ENCODE results near the gene SCUBE1. TPM values are rescaled to one million over a fixed set of nuclear protein-coding genes. Genes with fewer than 3 reads are reported as not detected.

SCUBE1 gene
- total and polyA plus RNA-seq, 10 of the 15 experiments (the other 5 are each of a cell fraction or from before 2014, with no cell fraction given) = not detected

GRCh38 chr22:43256976-43257545 is 86.1 kb downstream of the SCUBE1 start:
- Histone ChIP-seq H3K79me2 (ENCODE audit: control insufficient read depth, insufficient read depth, low read length) (no peaks in the 10 kb centered on the region), H3K4me1 (ENCODE audit: control insufficient read depth, insufficient read depth, low read length) (peaks cover 8% of the 10 kb centered on the region; the same call in 1 of the 2 replicates), H3K36me3 (ENCODE audit: control insufficient read depth in 2 of 2, insufficient read depth in 2 of 2, low read length in 1 of 2) (no peaks in the 10 kb centered on the region), H4K20me1 (ENCODE audit: control insufficient read depth, insufficient read depth) (no peaks in the 10 kb centered on the region), H3K4me2 (ENCODE audit: control insufficient read depth, insufficient read depth) (peak overlapping the region; percentile 48), H3K27me3 (replicated peaks in 1 of 2; ENCODE audit: control insufficient read depth in 2 of 2, insufficient read depth in 2 of 2, low read length in 1 of 2) (peaks cover 0 to 8% of the 10 kb centered on the region in 2 experiments; a peak in 3 of 4 replicates), H3K27ac (ENCODE audit: control insufficient read depth, insufficient read depth) (no peak overlapping the region), H3K4me3 (no peak overlapping the region), H2AFZ (ENCODE audit: control insufficient read depth, low read depth, low read length) (0 out of 2 replicates have a peak overlapping the region, but pooled peaks have one; percentile 29), H3K9ac (ENCODE audit: control insufficient read depth, insufficient read depth, low read length) (no peak overlapping the region), H3K9me3 (replicated peaks; ENCODE audit: control insufficient read depth, insufficient read depth, low read length) (no peaks in the 10 kb centered on the region)
- FAIRE-seq = no peak
- POLR2A ChIA-PET = no interaction called here
- no TSS peak for BruUV-seq (replicated peaks)
- intact Hi-C loops (cut with micrococcal nuclease; ENCODE audit: unreplicated experiment) (no loop called here), in situ Hi-C loops (cut with MboI) (no loop called here)
- ATAC-seq = 0 out of 3 replicates have a peak, but pooled peaks have one; percentile 21
- SMC1A ChIA-PET (ENCODE audit: uncharacterized antibody, unreplicated experiment) = interaction anchor here (1.0 kb wide), 1 partner anchor 8 kb away, joined by 3 read pairs; no protein-coding TSS in a partner anchor
- RAD21 ChIA-PET (ENCODE audit: unreplicated experiment) = no interaction called here
- CTCF ChIA-PET = no interaction called here
- TF ChIP-seq SUZ12 (IDR thresholded peaks at IDR 0.05; ENCODE audit: unreplicated experiment) (no peak), CBFB (IDR thresholded peaks at IDR 0.05; ENCODE audit: low read depth) (no peak), CUX1 (IDR thresholded peaks at IDR 0.05; ENCODE audit: insufficient replicate concordance, low read depth, low read length) (no peak), RAD21 (IDR thresholded peaks at IDR 0.05; ENCODE audit: insufficient read depth, low read depth, low read length) (no peak), NR2F1 (conservative IDR thresholded peaks at IDR 0.05) (no peak), SKIL (IDR thresholded peaks at IDR 0.05; ENCODE audit: low read depth, poor library complexity, severe bottlenecking) (no peak), MXI1 (IDR thresholded peaks at IDR 0.05; ENCODE audit: low read depth, low read length) (no peak), BHLHE40 (IDR thresholded peaks at IDR 0.05; ENCODE audit: borderline replicate concordance in 1 of 2, low read depth in 2 of 2, low read length in 1 of 2) (no peak)
- 15% methylated on average over 8 of the region's 8 CpGs for WGBS (ENCODE audit: insufficient coverage, insufficient replicate concordance, low lambda C conversion rate, missing lambda C conversion rate)
- DNase-seq (ENCODE audit: low read depth, low spot score) = no peak

All from GM12878 (cell line).